Measurements from ENCODE around the gene KLHDC4.

The KLHDC4 gene

GRCh38 chr16:87689956-87690465 is 75.8 kb downstream of the KLHDC4 start:
- no peak overlapping the region for H3K9ac ChIP-seq (ENCODE audit: low read depth, low read length)
- H3K4me1 ChIP-seq (ENCODE audit: insufficient read depth, low read length) = no peaks in the 10 kb centered on the region
- no peak for ATAC-seq (ENCODE audit: insufficient read depth, low read depth)
- TF ChIP-seq EZH2 (IDR thresholded peaks at IDR 0.05; ENCODE audit: borderline replicate concordance, low read depth, low read length, severe bottlenecking) = no peak
- TF ChIP-seq CTCF (IDR thresholded peaks at IDR 0.05; ENCODE audit: borderline replicate concordance, extremely low read depth, low read length, poor library complexity, severe bottlenecking) = no peak
- H4K20me1 ChIP-seq (ENCODE audit: insufficient read depth, low read length) = peaks cover 22% of the 10 kb centered on the region
- no peaks in the 10 kb centered on the region for H3K9me3 ChIP-seq (ENCODE audit: insufficient read depth, low read length, severe bottlenecking)
- no peak overlapping the region for H3K4me3 ChIP-seq (ENCODE audit: low read depth in 1 of 2, low read length in 2 of 2)
- H2AFZ ChIP-seq (ENCODE audit: low read depth, low read length) = no peak overlapping the region
- peaks cover 6% of the 10 kb centered on the region; the same call in 1 of the 2 replicates for H3K36me3 ChIP-seq (ENCODE audit: insufficient read depth, low read length)
- H3K4me2 ChIP-seq (ENCODE audit: insufficient read depth, low read length) = no peak overlapping the region
- no peak for DNase-seq
- H3K27me3 ChIP-seq (ENCODE audit: insufficient read depth, low read length, poor library complexity) = no peaks in the 10 kb centered on the region
- no peak overlapping the region for H3K27ac ChIP-seq (ENCODE audit: low read length)
- H3K79me2 ChIP-seq (ENCODE audit: insufficient read depth, low read length) = no peaks in the 10 kb centered on the region

- no peak overlapping the region for H3K4me3 ChIP-seq (ENCODE audit: low read depth in 1 of 2, low read length in 2 of 2)
- no peaks in the 10 kb centered on the region for H3K9me3 ChIP-seq (ENCODE audit: insufficient read depth, low read length, severe bottlenecking)
- H3K4me2 ChIP-seq (ENCODE audit: insufficient read depth, low read length) = no peak overlapping the region
- no peak overlapping the region for H3K9ac ChIP-seq (ENCODE audit: low read depth, low read length)
- no peak overlapping the region for H2AFZ ChIP-seq (ENCODE audit: low read depth, low read length)
- H3K79me2 ChIP-seq (ENCODE audit: insufficient read depth, low read length) = no peaks in the 10 kb centered on the region
- no peak overlapping the region for H3K27ac ChIP-seq (ENCODE audit: low read length)
- H4K20me1 ChIP-seq (ENCODE audit: insufficient read depth, low read length) = peaks cover 17% of the 10 kb centered on the region
- H3K27me3 ChIP-seq (ENCODE audit: insufficient read depth, low read length, poor library complexity) = no peaks in the 10 kb centered on the region
- H3K36me3 ChIP-seq (ENCODE audit: insufficient read depth, low read length) = no peaks in the 10 kb centered on the region
- DNase-seq (no peak), ATAC-seq (ENCODE audit: insufficient read depth, low read depth) (no peak)
- no peaks in the 10 kb centered on the region for H3K4me1 ChIP-seq (ENCODE audit: insufficient read depth, low read length)
- TF ChIP-seq CTCF (IDR thresholded peaks at IDR 0.05; ENCODE audit: borderline replicate concordance, extremely low read depth, low read length, poor library complexity, severe bottlenecking) = no peak
- TF ChIP-seq EZH2 (IDR thresholded peaks at IDR 0.05; ENCODE audit: borderline replicate concordance, low read depth, low read length, severe bottlenecking) = no peak
These were observed 76.6 kb downstream of the KLHDC4 start for GRCh38 chr16:87688876-87689815.

- Histone ChIP-seq H3K4me2 (ENCODE audit: insufficient read depth, low read length) (no peak overlapping the region), H3K9me3 (ENCODE audit: insufficient read depth, low read length, severe bottlenecking) (no peaks in the 10 kb centered on the region), H3K9ac (ENCODE audit: low read depth, low read length) (no peak overlapping the region), H4K20me1 (ENCODE audit: insufficient read depth, low read length) (peaks cover 9% of the 10 kb centered on the region), H3K4me3 (ENCODE audit: low read depth in 1 of 2, low read length in 2 of 2) (no peak overlapping the region), H2AFZ (ENCODE audit: low read depth, low read length) (no peak overlapping the region), H3K79me2 (ENCODE audit: insufficient read depth, low read length) (no peaks in the 10 kb centered on the region), H3K36me3 (ENCODE audit: insufficient read depth, low read length) (no peaks in the 10 kb centered on the region), H3K27ac (ENCODE audit: low read length) (no peak overlapping the region), H3K4me1 (ENCODE audit: insufficient read depth, low read length) (no peaks in the 10 kb centered on the region), H3K27me3 (ENCODE audit: insufficient read depth, low read length, poor library complexity) (no peaks in the 10 kb centered on the region)
- ATAC-seq (ENCODE audit: insufficient read depth, low read depth) (no peak), DNase-seq (no peak)
- TF ChIP-seq EZH2 (IDR thresholded peaks at IDR 0.05; ENCODE audit: borderline replicate concordance, low read depth, low read length, severe bottlenecking) (no peak), CTCF (IDR thresholded peaks at IDR 0.05; ENCODE audit: borderline replicate concordance, extremely low read depth, low read length, poor library complexity, severe bottlenecking) (no peak)
These were observed 77.7 kb downstream of the KLHDC4 start for GRCh38 chr16:87687998-87688529.

Measured in DND-41 (cell line).